Stimulated activated CD8-positive, alpha-beta memory T cell treated with anti-CD3 and anti-CD28 coated beads, Interleukin-15, amount 100 ng/mL, for 4 hours (primary cell): Measurements from ENCODE around the gene TSPEAR.

ENCODE experiments used
- DNase-seq, 2 donors: peaks; one replicate each; pipeline ENCODE4 v3.0.0-alpha.2; 2020; ENCODE audit warnings: low read depth in 2 of 2

The TSPEAR gene

GRCh38 chr21:44711327-44712202, at the start of gene TSPEAR:
Gene TSPEAR (minus strand): TSS chr21:44711572. CDS start chr21:44711514, 58 bp downstream.
- DNase-seq: no peak

GRCh38 chr21:44760376-44760775, 49.0 kb upstream of the TSPEAR start:
- DNase-seq: no peak

- no peak for DNase-seq
Measured at GRCh38 chr21:44759628-44760285, 48.4 kb upstream of the TSPEAR start.

DNA sequence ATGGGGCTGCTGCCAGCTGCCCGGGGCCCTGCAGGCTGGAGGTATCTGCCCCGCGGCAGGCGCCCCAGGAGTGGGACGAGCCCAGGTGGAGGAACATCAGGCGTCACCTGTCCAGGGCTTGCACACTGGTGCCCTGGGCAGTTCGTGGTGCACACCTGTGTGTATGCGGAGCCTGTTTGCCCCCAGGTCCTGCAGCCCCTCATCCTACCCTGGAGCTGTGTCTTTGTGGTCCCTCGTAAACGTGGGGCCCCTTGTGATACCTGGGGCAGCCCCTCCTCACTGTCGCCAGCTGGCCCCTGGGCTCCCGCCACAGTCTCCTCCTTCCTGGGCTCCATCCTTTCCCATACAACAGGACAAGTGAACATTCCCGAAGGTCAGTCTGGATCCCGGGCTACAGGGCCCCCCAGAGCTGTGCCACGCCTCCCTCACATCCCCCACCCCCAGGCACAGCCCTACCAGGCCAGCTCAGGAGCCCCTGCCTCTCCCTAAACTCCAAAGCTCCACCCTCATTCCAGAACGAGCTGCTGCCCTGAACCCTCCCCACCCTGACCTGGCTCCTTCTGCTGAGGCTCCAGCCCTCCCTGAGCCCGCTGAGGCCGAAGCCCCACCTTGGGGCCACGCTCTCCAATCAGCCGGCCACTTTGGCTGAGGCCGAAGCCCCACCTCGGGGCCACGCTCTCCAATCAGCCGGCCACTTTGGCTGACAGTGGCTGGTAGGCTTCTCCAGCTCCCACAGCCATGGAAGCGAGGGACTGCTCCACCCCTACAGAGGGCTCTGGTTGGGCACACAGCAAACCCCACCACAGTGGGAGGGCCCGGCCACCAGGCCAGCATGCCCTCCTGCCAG, 47.6 kb upstream of the TSPEAR start:
- no peak for DNase-seq

GRCh38 chr21:44758141-44758561, 46.8 kb upstream of the TSPEAR start:
- DNase-seq: no peak

- no peak for DNase-seq
Measured at GRCh38 chr21:44757731-44758130, 46.4 kb upstream of the TSPEAR start.

DNA sequence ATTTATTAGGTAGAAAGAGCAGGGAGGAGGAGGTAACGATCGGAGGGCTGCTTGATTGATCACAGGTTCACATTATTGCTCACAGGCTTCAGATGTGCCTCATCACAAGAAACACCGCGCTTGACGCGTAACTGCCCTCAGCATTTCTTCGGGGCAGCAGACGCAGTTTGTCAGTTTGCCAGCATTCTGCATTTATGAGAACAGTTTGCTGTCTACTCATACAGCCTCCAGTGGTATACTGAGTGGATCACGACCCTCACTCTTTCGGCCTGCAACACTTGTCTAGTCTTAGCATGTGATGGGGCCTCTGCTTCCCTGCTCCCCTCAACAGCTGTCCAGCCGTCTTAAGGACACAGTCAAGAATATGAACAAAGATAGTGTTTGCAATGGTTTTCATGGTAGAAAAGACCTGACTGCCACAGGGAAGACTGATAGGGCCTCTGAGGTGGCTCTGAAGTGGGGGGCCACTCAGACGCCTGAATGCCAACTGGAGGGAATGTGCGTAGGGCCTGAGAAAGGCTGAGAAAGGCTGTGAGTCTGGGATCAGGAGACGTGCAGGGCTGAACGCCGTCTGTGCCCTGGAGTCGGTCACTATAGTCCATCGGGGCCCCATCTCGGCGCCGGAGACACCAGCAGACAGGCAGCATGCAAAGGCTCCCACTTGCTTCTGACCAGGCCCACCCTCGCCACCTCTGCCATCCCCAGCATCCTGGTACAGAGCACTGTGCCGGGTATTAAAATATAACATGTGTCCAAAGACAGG, 45.2 kb upstream of the TSPEAR start:
- no peak for DNase-seq

- no peak for DNase-seq
Measured at GRCh38 chr21:44755227-44755626, 43.9 kb upstream of the TSPEAR start.

DNA sequence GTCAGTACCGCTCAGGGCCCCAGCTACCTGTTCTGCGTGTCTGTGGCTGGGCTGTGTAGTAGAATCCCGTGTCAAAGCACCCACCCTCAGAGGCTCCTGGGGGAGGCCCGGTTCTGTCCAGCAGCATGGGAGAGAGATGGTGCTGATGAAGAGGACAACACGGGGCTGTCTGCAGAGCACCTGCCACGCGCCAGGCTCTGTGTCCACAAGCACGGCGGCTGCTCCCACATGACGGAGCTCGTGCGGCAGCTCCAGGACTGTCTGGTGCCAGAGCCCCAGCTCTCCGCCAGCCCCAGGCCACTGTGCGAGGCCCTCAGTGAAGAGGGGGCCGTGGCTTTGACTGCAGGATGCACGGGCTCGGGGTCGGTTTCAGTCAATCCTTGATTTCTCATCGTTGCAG, 42.0 kb upstream of the TSPEAR start:
- DNase-seq: no peak

DNA sequence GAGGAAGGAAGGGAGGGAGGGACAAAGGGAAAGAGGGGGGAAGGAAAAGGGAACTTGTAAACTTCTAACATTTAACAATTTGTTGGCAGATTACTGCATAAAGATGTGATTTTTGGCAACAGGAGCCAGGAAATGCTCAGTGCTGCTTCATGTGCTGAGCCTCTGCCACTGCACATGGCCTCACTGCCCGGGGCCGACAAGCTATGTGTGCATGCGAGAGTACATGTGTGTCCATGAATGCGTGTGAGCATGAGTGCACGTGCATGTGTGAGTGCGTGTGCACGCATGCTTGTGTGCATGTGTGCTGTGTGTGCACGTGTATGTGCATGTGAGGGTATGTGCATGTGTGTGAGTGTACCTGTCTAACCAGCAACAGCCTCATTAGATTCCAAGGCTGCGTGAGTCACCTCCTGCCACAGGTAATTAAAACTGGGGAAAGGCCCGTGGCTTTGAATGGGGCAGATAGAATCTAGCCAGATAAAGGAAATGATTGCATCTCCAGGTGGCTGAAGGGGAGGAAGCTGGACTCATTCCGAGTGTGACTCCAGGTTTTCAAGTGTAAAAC, 41.4 kb upstream of the TSPEAR start:
- DNase-seq: no peak

DNA sequence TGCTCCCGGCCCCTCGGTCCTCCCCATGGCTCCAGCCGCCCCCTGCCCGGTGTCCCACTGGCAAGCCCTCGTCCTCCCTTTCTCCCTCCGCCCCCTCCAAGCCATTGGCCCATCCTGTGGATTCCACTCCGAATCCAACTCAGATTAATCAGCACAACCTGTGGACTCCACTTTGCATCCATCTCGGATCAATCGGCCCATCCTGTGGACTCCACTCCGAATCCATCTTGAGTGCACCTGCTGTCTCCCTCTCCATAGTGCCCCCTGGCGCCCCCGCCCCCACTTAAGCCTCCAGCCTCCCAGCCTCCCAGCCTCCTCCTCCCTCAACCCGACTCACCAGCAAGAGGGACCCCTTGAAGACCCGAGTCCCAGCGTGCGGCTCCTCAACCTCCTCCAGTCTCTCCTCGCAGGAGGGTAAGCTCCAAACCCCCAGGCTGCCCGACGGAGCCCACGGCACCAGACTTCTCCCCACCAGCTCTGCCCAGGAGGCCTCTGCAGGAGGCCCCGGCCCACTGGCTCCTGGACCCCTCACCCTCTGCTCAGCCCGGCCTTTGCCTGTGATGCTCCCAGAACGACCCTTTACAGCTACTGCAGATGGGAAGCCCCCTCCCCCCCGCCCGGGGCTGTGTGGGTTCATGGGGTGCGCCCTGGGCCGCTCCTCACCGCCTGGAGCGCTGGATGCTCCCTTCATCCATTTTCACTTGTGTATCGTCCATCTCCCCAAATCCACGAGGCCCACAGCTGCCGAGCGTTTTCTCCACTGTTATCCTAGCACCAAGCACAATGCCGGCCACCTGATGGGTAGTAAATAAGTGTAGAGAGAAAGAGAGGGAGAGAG, 40.6 kb upstream of the TSPEAR start:
- DNase-seq: no peak

- DNase-seq: no peak
Measured at GRCh38 chr21:44751186-44751798, 39.9 kb upstream of the TSPEAR start.

- DNase-seq: no peak
Measured at GRCh38 chr21:44750675-44751025, 39.3 kb upstream of the TSPEAR start.

- DNase-seq: no peak
Measured at GRCh38 chr21:44749759-44750674, 38.6 kb upstream of the TSPEAR start.

DNA sequence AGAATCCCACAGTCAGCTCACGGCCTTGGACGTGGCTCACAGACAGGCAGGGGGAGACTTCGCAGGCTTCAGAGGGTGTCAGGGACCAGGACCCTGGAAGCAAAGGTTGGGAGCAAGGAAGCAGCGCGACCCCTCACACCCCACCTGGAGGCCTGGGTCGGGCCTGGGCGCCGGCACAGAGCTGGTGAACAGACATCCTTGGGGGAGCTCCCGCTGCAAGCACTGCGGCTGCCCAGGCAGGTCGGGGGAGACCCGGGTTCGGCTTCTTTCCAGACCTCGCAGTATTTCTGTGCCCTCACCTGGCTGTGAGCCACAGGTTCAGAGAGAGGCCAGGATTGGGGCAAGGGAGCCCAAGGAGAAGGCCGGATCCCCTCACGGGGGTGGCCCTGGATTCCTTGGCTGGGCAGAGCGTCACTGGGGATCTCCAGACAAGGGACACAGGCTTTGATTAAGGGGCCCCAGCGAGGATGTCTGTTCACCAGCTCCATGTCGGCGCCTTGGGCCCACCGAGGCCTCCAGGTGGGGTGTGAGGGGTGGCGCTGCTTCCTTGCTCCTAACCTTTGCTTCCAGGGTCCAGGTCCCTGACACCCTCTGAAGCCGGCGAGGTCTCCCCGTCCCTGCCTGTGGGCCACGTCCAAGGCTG, 37.9 kb upstream of the TSPEAR start:
- DNase-seq: no peak

DNA sequence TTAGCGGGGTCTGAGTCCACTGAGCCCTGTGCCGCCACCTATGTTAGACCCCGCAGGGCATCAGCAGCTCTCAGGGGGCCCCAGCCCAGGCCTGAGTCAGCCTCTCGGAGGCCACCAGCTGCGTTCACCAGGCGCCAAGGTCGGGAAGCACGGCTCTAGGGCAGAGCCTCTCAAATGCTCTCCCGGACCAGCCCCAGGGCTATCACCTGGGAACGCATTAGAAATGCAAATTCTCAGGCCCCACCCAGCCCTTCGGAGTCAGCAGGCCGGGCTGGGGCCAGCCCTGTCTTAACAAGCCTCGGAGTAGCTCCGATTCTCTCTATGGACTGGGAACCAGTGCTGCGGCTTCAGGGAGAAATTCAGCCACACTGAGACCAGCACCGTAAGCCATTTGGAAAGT, 37.2 kb upstream of the TSPEAR start:
- DNase-seq: no peak

GRCh38 chr21:44742418-44743153, 31.2 kb upstream of the TSPEAR start:
- DNase-seq: no peak

DNA sequence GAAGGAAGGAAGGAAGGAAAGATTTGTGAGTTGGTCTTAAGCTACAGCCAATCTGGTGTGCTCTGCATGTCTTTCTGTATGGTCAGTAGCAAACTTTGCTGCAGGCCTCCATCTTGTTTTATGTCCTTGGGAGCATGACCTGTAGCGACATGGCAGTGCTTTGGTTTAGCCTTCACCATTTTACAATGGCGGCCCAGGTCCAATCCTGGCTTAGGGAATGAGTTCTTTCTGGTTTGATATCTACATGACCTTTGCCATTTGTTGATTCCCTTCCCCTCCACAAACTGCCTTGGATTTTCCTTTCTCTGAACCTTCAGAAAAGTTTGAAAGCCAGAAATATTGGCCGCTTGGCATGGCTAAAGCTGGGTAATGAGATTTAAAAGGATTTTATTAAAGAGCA, 30.5 kb upstream of the TSPEAR start:
- no peak for DNase-seq
